HepG2 (cell line): ENCODE data around the gene CPHXL. TPM values are rescaled to one million over a fixed set of nuclear protein-coding genes. Genes with fewer than 3 reads are reported as not detected.
A peak's percentile ranks its signal among the peaks of the same experiment; 100 is the strongest.

Experiments
- ATAC-seq: fragments of 200-7000 bp; cut with Tn5 transposase; 3 replicates; pipeline ENCODE4 v1.9.1; 2020; ENCODE audit warnings: mild to moderate bottlenecking, moderate library complexity
- BruUV-seq: library from RNA; stranded (reverse); fragments of 400-500 nt; replicated peaks from 2 replicates; lab custom pipeline; 2021; lab: Mats Ljungman, UMichigan
- CTCF ChIA-PET: fragments of 300-600 bp; formaldehyde crosslinking; extraction: SDS; loops from one replicate; lab custom pipeline; 2021; ENCODE audit warnings: low total read pairs, inconsistent platforms, low intra/inter-chr PET ratio; lab: Yijun Ruan, JAX
- POLR2A ChIA-PET: fragments of 350-600 bp; sonication (Branson Sonifier 250); formaldehyde crosslinking; loops from one replicate; lab custom pipeline; 2020; ENCODE audit warnings: antibody characterized with exemption, inconsistent platforms; lab: Yijun Ruan, JAX
- DNase-seq: peaks from one replicate; pipeline ENCODE4 v3.0.0-alpha.2; 2015; ENCODE audit warnings: low spot score
- FAIRE-seq: peaks from 3 replicates; lab custom pipeline; 2011; peaks lifted over from hg19 to GRCh38; lab: Jason Lieb, UNC
- H2AFZ ChIP-seq: one replicate; pipeline ENCODE4 v1.6.1; 2011; ENCODE audit warnings: low read length, inconsistent platforms
- H3K27ac ChIP-seq: fragments of 300-600 bp; 3 replicates; pipeline ENCODE4 v1.8.0; 2011; ENCODE audit warnings: mixed run types, mild to moderate bottlenecking, mixed read lengths, low read length, inconsistent platforms; ENCODE audit not compliant: insufficient read depth; ENCODE audit errors: extremely low read length
- H3K27me3 ChIP-seq, 2 experiments: fragments of 200-600 bp in 1 of 2; 2 replicates in 1 of 2; 3 replicates in 1 of 2; pipeline versions ENCODE4 v1.6.0 to v1.8.0; 2011; ENCODE audit warnings: low read length in 2 of 2, mild to moderate bottlenecking in 2 of 2, moderate library complexity in 2 of 2, inconsistent platforms in 1 of 2; ENCODE audit not compliant: insufficient read depth in 2 of 2, control insufficient read depth in 1 of 2
- H3K36me3 ChIP-seq, 2 experiments: fragments of 200-600 bp in 1 of 2; replicated peaks in 1 of 2; 2 replicates in 1 of 2; 3 replicates in 1 of 2; pipeline versions ENCODE4 v1.5.1 to v1.8.0; 2011; ENCODE audit warnings: low read length in 2 of 2, inconsistent platforms in 1 of 2; ENCODE audit not compliant: insufficient read depth in 2 of 2, control insufficient read depth in 1 of 2
- H3K4me1 ChIP-seq: 2 replicates; pipeline ENCODE4 v1.5.1; 2012; ENCODE audit warnings: low read length, inconsistent platforms; ENCODE audit not compliant: insufficient read depth
- H3K4me2 ChIP-seq: 2 replicates; pipeline ENCODE4 v1.6.0; 2011; ENCODE audit warnings: low read depth, low read length, inconsistent platforms
- H3K4me3 ChIP-seq, 3 experiments: fragments of 200-600 bp in 1 of 3; sonication (generic), shearing (Covaris generic) in 1 of 3; replicated peaks in 1 of 3; 2 replicates each; pipeline ENCODE4 v1.5.1; 2011 to 2016; ENCODE audit warnings: low read length in 3 of 3, inconsistent platforms in 2 of 3, low read depth in 2 of 3, mild to moderate bottlenecking in 2 of 3, control low read depth in 1 of 3, mixed read lengths in 1 of 3; ENCODE audit not compliant: insufficient read depth in 1 of 3
- H3K79me2 ChIP-seq: one replicate; pipeline ENCODE4 v1.6.1; 2011; ENCODE audit warnings: low read length, inconsistent platforms; ENCODE audit not compliant: insufficient read depth
- H3K9ac ChIP-seq: 2 replicates; pipeline ENCODE4 v1.6.0; 2011; ENCODE audit warnings: mild to moderate bottlenecking, low read depth, low read length, inconsistent platforms; ENCODE audit not compliant: insufficient read depth
- H3K9me3 ChIP-seq: 2 replicates; pipeline ENCODE4 v1.5.1; 2012; ENCODE audit warnings: mild to moderate bottlenecking, low read length
- H4K20me1 ChIP-seq: 2 replicates; pipeline ENCODE4 v1.6.0; 2011; ENCODE audit warnings: inconsistent platforms, mild to moderate bottlenecking, low read length, moderate library complexity; ENCODE audit not compliant: insufficient read depth
- GFI1 ChIP-seq: sonication (generic); formaldehyde crosslinking; IDR thresholded peaks from 2 replicates; pipeline ENCODE4 v1.5.0; 2020; ENCODE audit warnings: missing genetic modification reagents, mild to moderate bottlenecking, borderline replicate concordance
- HOXA3 ChIP-seq: sonication (generic); formaldehyde crosslinking; IDR thresholded peaks from 2 replicates; pipeline ENCODE4 v1.5.0; 2020; ENCODE audit warnings: missing genetic modification reagents
- ZNF850 ChIP-seq: sonication (generic); formaldehyde crosslinking; conservative IDR thresholded peaks from 2 replicates; pipeline ENCODE4 v1.9.0; 2021; ENCODE audit warnings: mild to moderate bottlenecking, missing genetic modification reagents
- WGBS: methylation state at CpG from one replicate; pipeline ENCODE4 v1.1.6; 2017; ENCODE audit warnings: low lambda C conversion rate; 5-methylcytosine and 5-hydroxymethylcytosine counted together
- in situ Hi-C: cut with HindIII; loops from 2 replicates; pipeline ENCODE4 v1.10.0; 2017; ENCODE audit warnings: low pct_unique_long_range_greater_than_20kb; ENCODE audit not compliant: extremely low pct_ligation_motif_present
- intact Hi-C: fragments of 100-400 bp; cut with micrococcal nuclease; formaldehyde crosslinking; loops from one replicate; pipeline ENCODE4 v1.10.0; 2022; ENCODE audit not compliant: unreplicated experiment
- polyA plus RNA-seq, 8 experiments: library from polyadenylated mRNA; depleted of rRNA in 3 of 8; stranded (reverse) in 7 of 8; unstranded in 1 of 8; fragments of >200 nt; fragmentation: Illumina TruSeq in 4 of 8; extraction: Trizol in 4 of 8; gene quantifications; 2 replicates each; pipeline versions ENCODE4 v1.2.1 to v1.2.3, GENCODE V29; 2011 to 2016; ENCODE audit warnings: low read depth in 4 of 8, missing spikeins in 1 of 8, mixed read lengths in 1 of 8; ENCODE audit not compliant: insufficient read depth in 1 of 8
- total RNA-seq, 5 experiments: library from RNA; depleted of rRNA; stranded (reverse); fragments of >200 nt; fragmentation: Illumina TruSeq; extraction: Trizol; gene quantifications; 2 replicates each; pipeline ENCODE4 v1.2.3, GENCODE V29; 2016; ENCODE audit warnings: low read depth in 1 of 5
- TF ChIP-seq, protein P1 (sequence below): sonication (generic); formaldehyde crosslinking; IDR thresholded peaks from 2 replicates; pipeline ENCODE4 v1.4.0; 2020; ENCODE audit warnings: missing genetic modification reagents

CPHXL gene
- total and polyA plus RNA-seq, 2 of the 13 experiments (the other 11 are each of a cell fraction or from before 2014, with no cell fraction given) = not detected

DNA sequence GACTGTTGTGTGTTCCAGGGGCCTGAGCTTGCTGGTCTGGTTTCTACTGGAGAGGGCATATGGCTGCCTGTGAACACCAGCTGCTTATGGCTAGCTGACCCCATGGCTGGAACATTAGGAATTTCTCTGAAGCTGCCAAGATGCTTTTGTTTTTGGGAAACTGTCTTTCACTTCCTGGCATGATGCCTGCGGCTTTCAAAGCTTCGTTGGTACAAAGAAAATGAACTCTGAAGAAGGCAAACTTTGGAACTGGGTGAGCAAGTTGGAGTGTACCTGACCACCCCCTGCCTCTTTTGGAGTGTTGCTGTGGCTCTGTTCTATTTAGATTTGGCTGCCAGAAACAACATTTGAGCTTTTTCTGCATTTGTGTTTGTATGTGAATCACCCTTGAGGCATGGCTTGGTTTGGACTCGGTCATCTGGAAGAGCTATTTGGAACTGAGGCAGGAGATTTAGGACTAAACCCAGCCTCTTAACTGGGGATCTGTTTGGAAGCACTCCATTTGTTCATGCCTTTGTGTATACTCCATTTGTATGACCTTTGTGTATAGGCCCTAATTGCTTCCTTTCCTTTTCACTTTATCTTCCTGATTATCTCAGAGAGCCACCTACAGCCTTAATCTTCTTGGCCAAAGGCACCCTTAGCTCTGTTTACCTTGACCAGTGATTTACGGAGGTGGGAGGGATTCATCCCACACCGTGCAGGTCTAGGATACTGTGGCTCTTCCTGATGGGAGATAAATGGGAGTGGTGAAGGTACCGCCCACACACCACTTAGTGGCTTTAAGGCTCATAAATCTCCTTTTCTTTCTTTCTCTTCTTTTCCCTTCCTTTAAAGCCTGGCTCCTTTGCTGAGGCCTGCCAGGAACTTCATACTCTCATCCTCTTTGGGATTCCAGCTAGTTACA lies 7.3 kb upstream of the CPHXL start:
- no TSS peak for BruUV-seq
- Histone ChIP-seq H3K27me3 (peaks cover 0 to 2% of the 10 kb centered on the region in 2 experiments; a peak in 1 of 5 replicates), H3K4me1 (peaks cover 9% of the 10 kb centered on the region; the same call in 1 of the 2 replicates), H4K20me1 (no peaks in the 10 kb centered on the region), H3K4me3 (no peak overlapping the region), H3K9ac (no peak overlapping the region), H3K4me2 (no peak overlapping the region)
- ATAC-seq (0 out of 3 replicates have a peak, but pooled peaks have one; percentile 23), FAIRE-seq (no peak)
- 19% methylated on average over 6 of the region's 6 CpGs for WGBS
- TF ChIP-seq ZNF850 (CRISPR knock-in tag) (no peak), GFI1 (CRISPR knock-in tag) (0 out of 2 replicates have a peak, but pooled peaks have one; percentile 39)
- TF ChIP-seq, all 625 proteins: peak for 1
- DNase-seq = no peak
- intact Hi-C loops = no loop called here
- in situ Hi-C loops = no loop called here
- Histone ChIP-seq H3K36me3 (no peaks in the 10 kb centered on the region), H3K9me3 (no peaks in the 10 kb centered on the region), H3K79me2 (no peaks in the 10 kb centered on the region), H2AFZ (no peak overlapping the region), H3K27ac (no peak overlapping the region)
- ChIA-PET CTCF (no interaction called here), POLR2A (no interaction called here)

DNA sequence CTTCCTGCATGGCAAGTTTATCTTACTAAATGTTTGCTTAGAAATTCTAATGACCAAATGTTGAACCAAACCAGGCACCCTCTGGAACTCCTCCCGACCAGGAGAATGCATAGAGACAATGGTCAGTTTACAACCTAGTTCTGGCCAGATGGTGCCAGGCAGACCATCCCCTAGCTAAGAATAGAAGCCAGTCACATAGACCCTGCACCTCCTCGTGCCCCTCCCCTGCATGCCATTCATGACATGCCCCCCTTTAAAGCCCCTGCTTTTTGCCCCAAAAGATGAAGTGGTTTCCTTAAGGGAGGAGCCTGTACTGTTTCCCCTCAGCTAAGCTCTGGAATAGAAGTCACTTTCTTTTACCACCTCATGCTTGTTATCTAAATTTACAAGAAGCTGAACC lies 6.6 kb upstream of the CPHXL start:
- in situ Hi-C loops = no loop called here
- Histone ChIP-seq H3K4me3 (no peak overlapping the region), H3K79me2 (no peaks in the 10 kb centered on the region), H3K9me3 (no peaks in the 10 kb centered on the region), H4K20me1 (no peaks in the 10 kb centered on the region)
- intact Hi-C loops = no loop called here
- no peak for DNase-seq
- TF ChIP-seq, protein P1, sequence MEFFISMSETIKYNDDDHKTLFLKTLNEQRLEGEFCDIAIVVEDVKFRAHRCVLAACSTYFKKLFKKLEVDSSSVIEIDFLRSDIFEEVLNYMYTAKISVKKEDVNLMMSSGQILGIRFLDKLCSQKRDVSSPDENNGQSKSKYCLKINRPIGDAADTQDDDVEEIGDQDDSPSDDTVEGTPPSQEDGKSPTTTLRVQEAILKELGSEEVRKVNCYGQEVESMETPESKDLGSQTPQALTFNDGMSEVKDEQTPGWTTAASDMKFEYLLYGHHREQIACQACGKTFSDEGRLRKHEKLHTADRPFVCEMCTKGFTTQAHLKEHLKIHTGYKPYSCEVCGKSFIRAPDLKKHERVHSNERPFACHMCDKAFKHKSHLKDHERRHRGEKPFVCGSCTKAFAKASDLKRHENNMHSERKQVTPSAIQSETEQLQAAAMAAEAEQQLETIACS (CRISPR knock-in tag) = no peak
- TF ChIP-seq HOXA3 = no peak
- TF ChIP-seq, all 625 proteins: peak for 0
- ChIA-PET CTCF (no interaction called here), POLR2A (no interaction called here)
- Histone ChIP-seq H3K4me2 (no peak overlapping the region), H3K36me3 (no peaks in the 10 kb centered on the region), H3K9ac (no peak overlapping the region), H2AFZ (no peak overlapping the region), H3K4me1 (peaks cover 14% of the 10 kb centered on the region), H3K27ac (no peak overlapping the region), H3K27me3 (peaks cover 0 to 2% of the 10 kb centered on the region in 2 experiments; a peak in 1 of 5 replicates)
- no TSS peak for BruUV-seq
- WGBS = 0% methylated on average over 2 of the region's 2 CpGs
- ATAC-seq (no peak), FAIRE-seq (no peak)
